PC-9 (cell line): ENCODE measurements around the gene IQSEC3. TPM values are rescaled to one million over a fixed set of nuclear protein-coding genes. Genes with fewer than 3 reads are reported as not detected.

Source experiments
- BruUV-seq: library from RNA; stranded (reverse); fragments of 400-500 nt; replicated peaks from 2 replicates; lab custom pipeline; 2021; lab: Mats Ljungman, UMichigan
- CTCF ChIA-PET: fragments of 300-600 bp; sonication (Branson Sonifier 250); formaldehyde crosslinking; loops from one replicate; lab custom pipeline; 2022; ENCODE audit warnings: antibody characterized with exemption; lab: Charles Lee
- POLR2A ChIA-PET: fragments of 300-600 bp; sonication (Branson Sonifier 250); formaldehyde crosslinking; loops from one replicate; lab custom pipeline; 2022; ENCODE audit warnings: antibody characterized with exemption; ENCODE audit not compliant: unreplicated experiment; lab: Charles Lee
- DNase-seq, 2 experiments: peaks; one replicate each; pipeline versions ENCODE4 v3.0.0 to v3.0.0-alpha.2; 2015 to 2022; ENCODE audit warnings: mixed read lengths in 1 of 2
- H2AFZ ChIP-seq: fragments of 200-600 bp; sonication (generic); 2 replicates; pipeline ENCODE4 v1.8.1; 2017; ENCODE audit warnings: antibody characterized with exemption
- H3F3A ChIP-seq: fragments of 200-600 bp; sonication (generic); 2 replicates; pipeline ENCODE4 v1.8.1; 2017; ENCODE audit warnings: antibody characterized with exemption, mild to moderate bottlenecking, low read depth; ENCODE audit not compliant: insufficient read depth
- H3K27ac ChIP-seq: fragments of 200-600 bp; sonication (generic); 2 replicates; pipeline ENCODE4 v1.6.1; 2016; ENCODE audit warnings: mixed run types
- H3K27me3 ChIP-seq: fragments of 200-600 bp; sonication (generic); 2 replicates; pipeline ENCODE4 v1.6.1; 2016; ENCODE audit warnings: low read depth, mixed run types; ENCODE audit not compliant: insufficient read depth
- H3K36me3 ChIP-seq: fragments of 200-600 bp; sonication (generic); 2 replicates; pipeline ENCODE4 v1.6.1; 2016; ENCODE audit warnings: low read depth, mixed run types
- H3K4me1 ChIP-seq: fragments of 200-600 bp; sonication (generic); replicated peaks from 2 replicates; pipeline ENCODE4 v1.6.1; 2016; ENCODE audit warnings: mixed run types; ENCODE audit not compliant: insufficient read depth
- H3K4me2 ChIP-seq: fragments of 200-600 bp; sonication (generic); 2 replicates; pipeline ENCODE4 v1.6.1; 2017; ENCODE audit warnings: mixed run types
- H3K4me3 ChIP-seq: fragments of 200-600 bp; sonication (generic); 2 replicates; pipeline ENCODE4 v1.6.1; 2016; ENCODE audit warnings: mixed run types
- H3K79me2 ChIP-seq: fragments of 200-600 bp; sonication (generic); 2 replicates; pipeline ENCODE4 v1.6.1; 2017; ENCODE audit warnings: low read depth, mixed run types
- H3K9me2 ChIP-seq: fragments of 200-600 bp; sonication (generic); 2 replicates; pipeline ENCODE4 v1.8.1; 2017; ENCODE audit warnings: mild to moderate bottlenecking; ENCODE audit not compliant: insufficient read depth
- H3K9me3 ChIP-seq: fragments of 200-600 bp; sonication (generic); 2 replicates; pipeline ENCODE4 v1.8.1; 2016; ENCODE audit warnings: low read depth; ENCODE audit not compliant: insufficient read depth
- H4K20me1 ChIP-seq: fragments of 200-600 bp; sonication (generic); 2 replicates; pipeline ENCODE4 v1.8.1; 2017; ENCODE audit not compliant: insufficient read depth
- EZH2 ChIP-seq: fragments of 200-600 bp; sonication (generic); IDR thresholded peaks from 2 replicates; pipeline ENCODE4 v1.8.0; 2017; ENCODE audit warnings: antibody characterized with exemption, low read depth
- intact Hi-C: fragments of 100-400 bp; cut with micrococcal nuclease; formaldehyde crosslinking; loops from one replicate; pipeline ENCODE4 v1.10.0; 2022; ENCODE audit not compliant: unreplicated experiment
- total RNA-seq: library from RNA; stranded (reverse); gene quantifications from 2 replicates; pipeline ENCODE4 v1.2.3, GENCODE V29; 2021
- TF ChIP-seq, protein P1 (sequence below): fragments of 200-600 bp; sonication (generic); conservative IDR thresholded peaks from 2 replicates; pipeline ENCODE4 v1.6.1; 2017; ENCODE audit warnings: mixed run types, antibody characterized with exemption, mild to moderate bottlenecking, moderate library complexity

Gene IQSEC3
- total RNA-seq, 1 experiment from 2014 or later = not detected

DNA sequence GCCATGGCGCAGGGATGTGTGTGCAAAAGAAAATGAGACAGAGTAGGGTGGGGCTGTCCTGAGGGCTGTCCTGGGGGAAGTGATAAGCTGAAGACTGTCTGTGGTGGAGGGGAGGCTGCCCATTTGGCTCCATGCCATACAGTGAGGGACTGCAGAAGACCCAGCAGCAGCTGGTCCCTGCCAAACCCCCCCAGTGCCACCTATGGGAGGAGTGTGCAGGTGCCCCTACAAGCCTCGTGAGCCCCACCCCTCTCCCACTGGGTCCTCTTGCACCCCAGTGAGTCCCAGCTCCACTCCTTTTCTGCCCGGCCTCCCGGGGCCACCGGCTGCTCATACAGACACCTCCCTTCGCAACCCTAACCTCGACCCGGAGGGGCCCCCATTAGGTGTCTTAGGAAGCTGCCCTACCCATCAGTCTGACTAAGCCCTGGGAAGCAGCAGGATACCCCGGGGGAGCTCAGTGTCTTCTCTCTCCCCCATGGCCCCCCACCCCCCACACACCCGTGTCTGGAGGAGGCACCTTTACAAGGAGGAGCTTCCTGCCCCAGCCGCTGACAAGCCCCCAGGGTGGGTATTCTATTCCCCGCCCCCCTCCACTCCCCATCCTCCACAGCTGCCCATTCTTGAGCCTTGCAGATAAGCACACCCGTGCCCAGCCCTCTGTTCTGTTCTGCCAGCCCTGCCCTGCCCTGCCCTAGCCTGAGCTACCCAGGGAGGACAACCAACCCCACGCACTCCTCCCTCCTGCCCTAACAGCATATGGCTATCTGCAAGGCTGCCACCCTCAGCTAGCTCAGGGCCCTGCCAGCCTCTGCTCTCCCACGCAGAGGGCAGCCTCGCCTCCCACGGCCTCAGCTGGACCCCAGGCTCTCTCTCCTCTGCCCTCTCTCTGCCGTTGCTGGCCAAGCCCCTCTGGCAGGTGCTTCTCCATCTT is 105.4 kb downstream of the IQSEC3 start:
- TF ChIP-seq, protein P1, sequence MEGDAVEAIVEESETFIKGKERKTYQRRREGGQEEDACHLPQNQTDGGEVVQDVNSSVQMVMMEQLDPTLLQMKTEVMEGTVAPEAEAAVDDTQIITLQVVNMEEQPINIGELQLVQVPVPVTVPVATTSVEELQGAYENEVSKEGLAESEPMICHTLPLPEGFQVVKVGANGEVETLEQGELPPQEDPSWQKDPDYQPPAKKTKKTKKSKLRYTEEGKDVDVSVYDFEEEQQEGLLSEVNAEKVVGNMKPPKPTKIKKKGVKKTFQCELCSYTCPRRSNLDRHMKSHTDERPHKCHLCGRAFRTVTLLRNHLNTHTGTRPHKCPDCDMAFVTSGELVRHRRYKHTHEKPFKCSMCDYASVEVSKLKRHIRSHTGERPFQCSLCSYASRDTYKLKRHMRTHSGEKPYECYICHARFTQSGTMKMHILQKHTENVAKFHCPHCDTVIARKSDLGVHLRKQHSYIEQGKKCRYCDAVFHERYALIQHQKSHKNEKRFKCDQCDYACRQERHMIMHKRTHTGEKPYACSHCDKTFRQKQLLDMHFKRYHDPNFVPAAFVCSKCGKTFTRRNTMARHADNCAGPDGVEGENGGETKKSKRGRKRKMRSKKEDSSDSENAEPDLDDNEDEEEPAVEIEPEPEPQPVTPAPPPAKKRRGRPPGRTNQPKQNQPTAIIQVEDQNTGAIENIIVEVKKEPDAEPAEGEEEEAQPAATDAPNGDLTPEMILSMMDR = no peak
- TF ChIP-seq EZH2 = no peak
- no peak overlapping the region for H3K4me3 ChIP-seq
- ChIA-PET CTCF (no interaction called here), POLR2A (no interaction called here)
- no peaks in the 10 kb centered on the region for H3F3A ChIP-seq
- BruUV-seq = no TSS peak
- H2AFZ ChIP-seq = no peak overlapping the region
- H3K79me2 ChIP-seq = no peaks in the 10 kb centered on the region
- H3K9me3 ChIP-seq = no peaks in the 10 kb centered on the region
- peaks cover 65% of the 10 kb centered on the region for H3K27me3 ChIP-seq
- no peak for DNase-seq
- H3K9me2 ChIP-seq = no peaks in the 10 kb centered on the region
- H4K20me1 ChIP-seq = no peaks in the 10 kb centered on the region
- no peak overlapping the region for H3K27ac ChIP-seq
- no peak overlapping the region for H3K4me2 ChIP-seq
- H3K36me3 ChIP-seq = no peaks in the 10 kb centered on the region
- peaks cover 11% of the 10 kb centered on the region for H3K4me1 ChIP-seq
- intact Hi-C loops = no loop called here

GRCh38 chr12:172732-173161 is 106.2 kb downstream of the IQSEC3 start:
- no peak overlapping the region for H2AFZ ChIP-seq
- H3K36me3 ChIP-seq = no peaks in the 10 kb centered on the region
- no TSS peak for BruUV-seq
- intact Hi-C loops = no loop called here
- ChIA-PET POLR2A (no interaction called here), CTCF (no interaction called here)
- H3K9me2 ChIP-seq = no peaks in the 10 kb centered on the region
- no peaks in the 10 kb centered on the region for H3F3A ChIP-seq
- H3K4me2 ChIP-seq = no peak overlapping the region
- H3K79me2 ChIP-seq = no peaks in the 10 kb centered on the region
- H3K4me1 ChIP-seq = peaks cover 15% of the 10 kb centered on the region
- DNase-seq = no peak
- H3K9me3 ChIP-seq = no peaks in the 10 kb centered on the region
- H3K4me3 ChIP-seq = no peak overlapping the region
- H3K27me3 ChIP-seq = peaks cover 57% of the 10 kb centered on the region
- no peak overlapping the region for H3K27ac ChIP-seq
- TF ChIP-seq EZH2 = no peak
- TF ChIP-seq, protein P1 = no peak
- no peaks in the 10 kb centered on the region for H4K20me1 ChIP-seq

GRCh38 chr12:174124-174523 is 107.6 kb downstream of the IQSEC3 start:
- Histone ChIP-seq H3K36me3 (no peaks in the 10 kb centered on the region), H3K9me2 (no peaks in the 10 kb centered on the region), H3K4me2 (no peak overlapping the region), H3K79me2 (no peaks in the 10 kb centered on the region), H2AFZ (no peak overlapping the region), H3K4me1 (peaks cover 15% of the 10 kb centered on the region), H3K4me3 (no peak overlapping the region), H3F3A (no peaks in the 10 kb centered on the region), H4K20me1 (no peaks in the 10 kb centered on the region), H3K27me3 (peaks cover 44% of the 10 kb centered on the region), H3K9me3 (no peaks in the 10 kb centered on the region), H3K27ac (no peak overlapping the region)
- intact Hi-C loops = no loop called here
- POLR2A ChIA-PET = no interaction called here
- CTCF ChIA-PET = no interaction called here
- no peak for TF ChIP-seq EZH2
- TF ChIP-seq, protein P1 = no peak
- DNase-seq = no peak
- BruUV-seq = no TSS peak
